ENCODE results near the gene TBX1.
"Not testable (repeated sequence)": the region's sequence is repeated elsewhere in the genome, so short reads cannot be mapped to it uniquely, and the experiment has no call there.

TBX1 gene

DNA sequence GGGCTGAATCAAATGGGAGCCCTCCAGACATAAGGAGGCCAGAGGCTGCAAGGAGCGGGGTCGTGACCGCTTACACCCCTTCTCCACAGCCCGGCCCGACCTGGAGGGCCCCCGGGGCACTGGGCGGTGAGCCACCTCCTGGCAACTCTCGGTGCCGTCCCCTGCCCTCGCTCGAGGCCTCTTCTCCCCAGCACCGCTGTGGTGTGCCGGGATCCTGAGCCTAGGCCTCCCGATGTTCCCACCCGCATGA is 37.7 kb upstream of the TBX1 start:
- H3K27me3 ChIP-seq (ENCODE audit: control insufficient read depth, insufficient read depth, low read length) = no peaks in the 10 kb centered on the region
- no peak overlapping the region for H3K4me3 ChIP-seq (ENCODE audit: low read depth, low read length)

GRCh38 chr22:19723232-19723982 is 37.2 kb upstream of the TBX1 start, which contains the start of gene GP1BB:
Gene GP1BB (plus strand): TSS chr22:19723539. CDS start chr22:19723570, 31 bp downstream.
- Histone ChIP-seq H3K36me3 (ENCODE audit: control insufficient read depth, insufficient read depth, low read length) (no peaks in the 10 kb centered on the region), H3K27ac (no peak within 1 kb of the TSS), H3K9me3 (ENCODE audit: control insufficient read depth, low read length) (no peaks in the 10 kb centered on the region), H2AFZ (no peak within 1 kb of the TSS), H3K9ac (no peak within 1 kb of the TSS), H3K79me2 (no peaks in the 10 kb centered on the region), H3K4me2 (ENCODE audit: low read length) (no peak within 1 kb of the TSS), H3K4me1 (no peaks in the 10 kb centered on the region), H3K27me3 (ENCODE audit: control insufficient read depth, insufficient read depth, low read length) (no peaks in the 10 kb centered on the region), H3K4me3 (ENCODE audit: low read depth, low read length) (no peak within 1 kb of the TSS)
- TF ChIP-seq, protein P1, sequence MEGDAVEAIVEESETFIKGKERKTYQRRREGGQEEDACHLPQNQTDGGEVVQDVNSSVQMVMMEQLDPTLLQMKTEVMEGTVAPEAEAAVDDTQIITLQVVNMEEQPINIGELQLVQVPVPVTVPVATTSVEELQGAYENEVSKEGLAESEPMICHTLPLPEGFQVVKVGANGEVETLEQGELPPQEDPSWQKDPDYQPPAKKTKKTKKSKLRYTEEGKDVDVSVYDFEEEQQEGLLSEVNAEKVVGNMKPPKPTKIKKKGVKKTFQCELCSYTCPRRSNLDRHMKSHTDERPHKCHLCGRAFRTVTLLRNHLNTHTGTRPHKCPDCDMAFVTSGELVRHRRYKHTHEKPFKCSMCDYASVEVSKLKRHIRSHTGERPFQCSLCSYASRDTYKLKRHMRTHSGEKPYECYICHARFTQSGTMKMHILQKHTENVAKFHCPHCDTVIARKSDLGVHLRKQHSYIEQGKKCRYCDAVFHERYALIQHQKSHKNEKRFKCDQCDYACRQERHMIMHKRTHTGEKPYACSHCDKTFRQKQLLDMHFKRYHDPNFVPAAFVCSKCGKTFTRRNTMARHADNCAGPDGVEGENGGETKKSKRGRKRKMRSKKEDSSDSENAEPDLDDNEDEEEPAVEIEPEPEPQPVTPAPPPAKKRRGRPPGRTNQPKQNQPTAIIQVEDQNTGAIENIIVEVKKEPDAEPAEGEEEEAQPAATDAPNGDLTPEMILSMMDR (IDR thresholded peaks at IDR 0.05) = no peak

More for the DNA sequence above, 37.7 kb upstream of the TBX1 start:
- TF ChIP-seq, protein P1 (IDR thresholded peaks at IDR 0.05) = no peak
- Histone ChIP-seq H2AFZ (no peak overlapping the region), H3K9me3 (ENCODE audit: control insufficient read depth, low read length) (no peaks in the 10 kb centered on the region), H3K36me3 (ENCODE audit: control insufficient read depth, insufficient read depth, low read length) (no peaks in the 10 kb centered on the region), H3K79me2 (no peaks in the 10 kb centered on the region), H3K4me2 (ENCODE audit: low read length) (no peak overlapping the region), H3K9ac (no peak overlapping the region), H3K27ac (no peak overlapping the region), H3K4me1 (no peaks in the 10 kb centered on the region)

- TF ChIP-seq, protein P1 (IDR thresholded peaks at IDR 0.05) = no peak
- H3K4me2 ChIP-seq (ENCODE audit: low read length) = no peak overlapping the region
- no peaks in the 10 kb centered on the region for H3K4me1 ChIP-seq
- no peak overlapping the region for H3K9ac ChIP-seq
- H3K79me2 ChIP-seq = no peaks in the 10 kb centered on the region
- no peak overlapping the region for H3K4me3 ChIP-seq (ENCODE audit: low read depth, low read length)
- H3K27ac ChIP-seq = no peak overlapping the region
- H2AFZ ChIP-seq = no peak overlapping the region
- no peaks in the 10 kb centered on the region for H3K27me3 ChIP-seq (ENCODE audit: control insufficient read depth, insufficient read depth, low read length)
- H3K36me3 ChIP-seq (ENCODE audit: control insufficient read depth, insufficient read depth, low read length) = no peaks in the 10 kb centered on the region
- no peaks in the 10 kb centered on the region for H3K9me3 ChIP-seq (ENCODE audit: control insufficient read depth, low read length)
Observed at GRCh38 chr22:19723983-19724827, 36.4 kb upstream of the TBX1 start.

- Histone ChIP-seq H3K79me2 (no peaks in the 10 kb centered on the region), H3K27me3 (ENCODE audit: control insufficient read depth, insufficient read depth, low read length) (no peaks in the 10 kb centered on the region), H2AFZ (no peak overlapping the region), H3K9me3 (ENCODE audit: control insufficient read depth, low read length) (no peaks in the 10 kb centered on the region), H3K4me1 (no peaks in the 10 kb centered on the region), H3K36me3 (ENCODE audit: control insufficient read depth, insufficient read depth, low read length) (no peaks in the 10 kb centered on the region), H3K27ac (no peak overlapping the region), H3K4me2 (ENCODE audit: low read length) (no peak overlapping the region), H3K9ac (no peak overlapping the region), H3K4me3 (ENCODE audit: low read depth, low read length) (no peak overlapping the region)
- TF ChIP-seq, protein P1 (IDR thresholded peaks at IDR 0.05) = no peak
Observed at GRCh38 chr22:19724927-19725661, 35.5 kb upstream of the TBX1 start.

GRCh38 chr22:19726064-19726788 is 34.4 kb upstream of the TBX1 start:
- H3K4me1 ChIP-seq; H3K27me3 ChIP-seq (ENCODE audit: control insufficient read depth, insufficient read depth, low read length); H3K36me3 ChIP-seq (ENCODE audit: control insufficient read depth, insufficient read depth, low read length): not testable (repeated sequence)

More at GRCh38 chr22:19726064-19726788, 34.4 kb upstream of the TBX1 start:
- H3K4me2 ChIP-seq (ENCODE audit: low read length); H3K27ac ChIP-seq; H3K9me3 ChIP-seq (ENCODE audit: control insufficient read depth, low read length); H3K4me3 ChIP-seq (ENCODE audit: low read depth, low read length); H2AFZ ChIP-seq; H3K9ac ChIP-seq; H3K79me2 ChIP-seq: not testable (repeated sequence)

All from parathyroid adenoma (tissue), 2 donors.